ENCODE results near the gene FMO4. TPM values are rescaled to one million over a fixed set of nuclear protein-coding genes. Genes with fewer than 3 reads are reported as not detected.

Gene FMO4
- polyA plus RNA-seq, 1 donor from 2014 or later: not detected

GRCh38 chr1:171366816-171367215, 52.8 kb downstream of the FMO4 start:
- no peaks in the 10 kb centered on the region for H3K27me3 ChIP-seq (ENCODE audit: insufficient read depth, low read depth, low read length)

GRCh38 chr1:171367436-171367835, 53.5 kb downstream of the FMO4 start:
- TF ChIP-seq EP300 (conservative IDR thresholded peaks at IDR 0.05; ENCODE audit: poor library complexity, severe bottlenecking) (no peak), POLR2AphosphoS5 (IDR thresholded peaks at IDR 0.05) (no peak), CTCF (IDR thresholded peaks at IDR 0.05; ENCODE audit: poor library complexity, severe bottlenecking) (no peak), TAF1 (IDR thresholded peaks at IDR 0.05; ENCODE audit: low read depth) (no peak), REST (IDR thresholded peaks at IDR 0.05; ENCODE audit: borderline replicate concordance) (no peak), RAD21 (conservative IDR thresholded peaks at IDR 0.05) (no peak), SMC3 (conservative IDR thresholded peaks at IDR 0.05; ENCODE audit: poor library complexity) (no peak), EZH2 (IDR thresholded peaks at IDR 0.05; ENCODE audit: borderline replicate concordance, insufficient read depth, low read length, poor library complexity, severe bottlenecking) (no peak), MXI1 (conservative IDR thresholded peaks at IDR 0.05; ENCODE audit: poor library complexity, severe bottlenecking) (no peak)
- H3K9ac ChIP-seq (ENCODE audit: low read length): no peak overlapping the region
- H3K36me3 ChIP-seq (ENCODE audit: insufficient read depth, low read length): no peaks in the 10 kb centered on the region
- no peaks in the 10 kb centered on the region for H3K9me3 ChIP-seq (ENCODE audit: low read length)
- H3K4me2 ChIP-seq (ENCODE audit: low read length): no peak overlapping the region
- H2AFZ ChIP-seq (ENCODE audit: low read depth, low read length): no peak overlapping the region
- H3K9me2 ChIP-seq (ENCODE audit: insufficient read depth, low read length): no peaks in the 10 kb centered on the region
- H3K4me3 ChIP-seq (ENCODE audit: low read length): no peak overlapping the region
- H3K79me2 ChIP-seq (replicated peaks; ENCODE audit: insufficient read depth, low read length): no peaks in the 10 kb centered on the region
- no peaks in the 10 kb centered on the region for H4K20me1 ChIP-seq (ENCODE audit: insufficient read depth)
- no peak overlapping the region for H3K27ac ChIP-seq (ENCODE audit: low read length)
- no peaks in the 10 kb centered on the region for H3K27me3 ChIP-seq (ENCODE audit: insufficient read depth, low read depth, low read length)
- H3F3A ChIP-seq (ENCODE audit: insufficient read depth, low read length, poor library complexity, severe bottlenecking): no peaks in the 10 kb centered on the region

More at GRCh38 chr1:171366816-171367215, 52.8 kb downstream of the FMO4 start:
- Histone ChIP-seq H3K4me3 (ENCODE audit: low read length) (no peak overlapping the region), H3K4me2 (ENCODE audit: low read length) (no peak overlapping the region), H3K36me3 (ENCODE audit: insufficient read depth, low read length) (no peaks in the 10 kb centered on the region), H4K20me1 (ENCODE audit: insufficient read depth) (no peaks in the 10 kb centered on the region), H2AFZ (ENCODE audit: low read depth, low read length) (no peak overlapping the region), H3K9ac (ENCODE audit: low read length) (no peak overlapping the region), H3F3A (ENCODE audit: insufficient read depth, low read length, poor library complexity, severe bottlenecking) (no peaks in the 10 kb centered on the region), H3K27ac (ENCODE audit: low read length) (no peak overlapping the region), H3K79me2 (replicated peaks; ENCODE audit: insufficient read depth, low read length) (no peaks in the 10 kb centered on the region), H3K9me2 (ENCODE audit: insufficient read depth, low read length) (no peaks in the 10 kb centered on the region), H3K9me3 (ENCODE audit: low read length) (no peaks in the 10 kb centered on the region)
- TF ChIP-seq EZH2 (IDR thresholded peaks at IDR 0.05; ENCODE audit: borderline replicate concordance, insufficient read depth, low read length, poor library complexity, severe bottlenecking) (no peak), TAF1 (IDR thresholded peaks at IDR 0.05; ENCODE audit: low read depth) (no peak), RAD21 (conservative IDR thresholded peaks at IDR 0.05) (no peak)
